AG10803 (cell line): ENCODE results near the gene CASTOR2.
"Not testable (repeated sequence)": the region's sequence is repeated elsewhere in the genome, so short reads cannot be mapped to it uniquely, and the experiment has no call there.

Source experiments
- DNase-seq: peaks from one replicate; pipeline ENCODE4 v3.0.0; 2010; ENCODE audit warnings: low read depth
- H3K4me3 ChIP-seq: 2 replicates; pipeline ENCODE4 v1.5.1; 2011; ENCODE audit warnings: mild to moderate bottlenecking, low read length, control low read depth

Gene CASTOR2

GRCh38 chr7:74964511-74965119 lies at the start of gene CASTOR2:
Gene CASTOR2 (plus strand): TSS chr7:74964705. CDS start chr7:74964986, 281 bp downstream.
- DNase-seq: not testable (repeated sequence)

GRCh38 chr7:74922321-74922890 lies 42.1 kb upstream of the CASTOR2 start:
- DNase-seq, H3K4me3 ChIP-seq: not testable (repeated sequence)

More at GRCh38 chr7:74964511-74965119, at the start of gene CASTOR2:
- not testable (repeated sequence) for H3K4me3 ChIP-seq

GRCh38 chr7:74923644-74924043 lies 40.9 kb upstream of the CASTOR2 start:
- not testable (repeated sequence) for H3K4me3 ChIP-seq, DNase-seq

- not testable (repeated sequence) for H3K4me3 ChIP-seq, DNase-seq
Observed at GRCh38 chr7:74926968-74927367, 37.5 kb upstream of the CASTOR2 start.

GRCh38 chr7:74931563-74932328 lies 32.8 kb upstream of the CASTOR2 start:
- H3K4me3 ChIP-seq, DNase-seq: not testable (repeated sequence)

GRCh38 chr7:74939429-74939828 lies 25.1 kb upstream of the CASTOR2 start:
- DNase-seq, H3K4me3 ChIP-seq: not testable (repeated sequence)

- not testable (repeated sequence) for H3K4me3 ChIP-seq, DNase-seq
Observed at GRCh38 chr7:74941302-74942069, 23.0 kb upstream of the CASTOR2 start.

- not testable (repeated sequence) for DNase-seq, H3K4me3 ChIP-seq
Observed at GRCh38 chr7:74943923-74944322, 20.6 kb upstream of the CASTOR2 start.

- H3K4me3 ChIP-seq, DNase-seq: not testable (repeated sequence)
Observed at GRCh38 chr7:74947741-74948140, 16.8 kb upstream of the CASTOR2 start.

- not testable (repeated sequence) for DNase-seq, H3K4me3 ChIP-seq
Observed at GRCh38 chr7:74953774-74954173, 10.7 kb upstream of the CASTOR2 start.

- DNase-seq, H3K4me3 ChIP-seq: not testable (repeated sequence)
Observed at GRCh38 chr7:74958328-74958727, 6.2 kb upstream of the CASTOR2 start.

GRCh38 chr7:74963704-74964510 lies 598 bp upstream of the CASTOR2 start:
- not testable (repeated sequence) for H3K4me3 ChIP-seq, DNase-seq

- not testable (repeated sequence) for DNase-seq, H3K4me3 ChIP-seq
Observed at GRCh38 chr7:74966208-74966854, 1.8 kb downstream of the CASTOR2 start.

GRCh38 chr7:74966909-74967308 lies 2.4 kb downstream of the CASTOR2 start:
- H3K4me3 ChIP-seq, DNase-seq: not testable (repeated sequence)

- DNase-seq: not testable (repeated sequence)
Observed at GRCh38 chr7:74971431-74971830, 6.9 kb downstream of the CASTOR2 start.

GRCh38 chr7:74972377-74972776 lies 7.9 kb downstream of the CASTOR2 start:
- DNase-seq: not testable (repeated sequence)

More at GRCh38 chr7:74971431-74971830, 6.9 kb downstream of the CASTOR2 start:
- not testable (repeated sequence) for H3K4me3 ChIP-seq

GRCh38 chr7:74975959-74976358 lies 11.5 kb downstream of the CASTOR2 start:
- not testable (repeated sequence) for DNase-seq, H3K4me3 ChIP-seq

More at GRCh38 chr7:74972377-74972776, 7.9 kb downstream of the CASTOR2 start:
- not testable (repeated sequence) for H3K4me3 ChIP-seq

- not testable (repeated sequence) for H3K4me3 ChIP-seq, DNase-seq
Observed at GRCh38 chr7:74977523-74977922, 13.0 kb downstream of the CASTOR2 start.
